Activated CD4-positive, alpha-beta T cell treated with anti-CD3 and anti-CD28 coated beads, Interleukin-2, amount 50 U/mL, for 24 hours (primary cell): ENCODE measurements around the gene VPS16.
"Not testable (repeated sequence)": the region's sequence is repeated elsewhere in the genome, so short reads cannot be mapped to it uniquely, and the experiment has no call there.

Experiments
- DNase-seq, 2 donors: peaks; one replicate each; pipeline ENCODE4 v3.0.0-alpha.2; 2020; ENCODE audit warnings: low read depth in 1 of 2, low spot score in 1 of 2

Gene VPS16

DNA sequence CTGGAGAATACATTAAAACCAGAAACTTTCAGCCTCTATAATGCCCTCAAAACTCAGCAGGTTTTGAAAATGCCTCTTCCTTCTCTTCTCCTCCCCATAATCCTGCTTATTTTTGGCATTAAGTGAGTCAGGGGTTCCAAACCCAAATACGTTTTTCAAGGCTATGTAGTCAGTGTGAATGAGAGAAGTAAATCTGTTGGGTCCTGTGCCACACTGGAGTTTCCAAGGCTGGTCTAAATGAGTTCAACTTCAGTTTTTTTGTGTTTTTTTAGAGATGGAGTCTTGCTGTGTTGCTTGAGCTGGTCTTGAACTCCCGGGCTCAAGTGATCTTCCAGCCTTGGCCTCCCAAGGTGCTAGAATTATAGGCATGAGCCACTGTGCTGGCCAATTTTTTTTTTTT is 53.7 kb downstream of the VPS16 start:
- no peak for DNase-seq

DNA sequence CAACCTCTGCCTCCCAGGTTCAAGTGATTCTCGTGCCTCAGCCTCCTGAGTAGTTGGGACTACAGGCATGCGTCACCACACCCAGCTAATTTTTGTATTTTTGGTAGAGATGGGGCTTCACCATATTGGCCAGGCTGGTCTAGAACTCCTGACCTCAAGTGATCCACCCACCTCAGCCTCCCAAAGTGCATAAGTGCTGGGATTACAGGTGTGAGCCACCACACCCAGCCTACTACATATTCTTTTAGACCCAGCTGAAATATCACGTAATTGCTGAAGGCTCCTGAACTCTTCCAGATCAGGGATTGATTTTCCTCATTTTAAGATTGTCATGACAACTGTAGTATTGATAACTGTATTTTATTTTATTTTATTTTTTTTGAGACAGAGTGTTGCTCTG is 54.6 kb downstream of the VPS16 start:
- DNase-seq: not testable (repeated sequence)

DNA sequence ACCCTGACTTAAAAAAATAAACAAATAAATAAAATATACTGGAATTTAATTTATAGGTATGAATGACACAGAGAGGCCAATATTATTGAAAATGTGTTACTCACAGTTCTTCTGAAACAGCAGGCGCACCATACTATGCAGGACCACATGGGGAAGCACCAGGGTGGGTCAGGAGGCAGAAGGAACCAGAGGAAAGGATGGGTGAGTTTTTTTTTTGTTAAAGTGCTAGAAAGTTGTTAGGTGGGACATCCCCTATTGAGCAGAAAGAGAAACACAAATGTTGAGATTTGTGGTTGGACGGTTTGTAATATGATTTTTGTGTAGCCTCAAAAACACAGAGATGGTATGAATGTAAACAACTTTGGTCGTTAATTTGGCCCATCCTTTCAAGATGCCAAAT is 58.7 kb downstream of the VPS16 start:
- DNase-seq: no peak

DNA sequence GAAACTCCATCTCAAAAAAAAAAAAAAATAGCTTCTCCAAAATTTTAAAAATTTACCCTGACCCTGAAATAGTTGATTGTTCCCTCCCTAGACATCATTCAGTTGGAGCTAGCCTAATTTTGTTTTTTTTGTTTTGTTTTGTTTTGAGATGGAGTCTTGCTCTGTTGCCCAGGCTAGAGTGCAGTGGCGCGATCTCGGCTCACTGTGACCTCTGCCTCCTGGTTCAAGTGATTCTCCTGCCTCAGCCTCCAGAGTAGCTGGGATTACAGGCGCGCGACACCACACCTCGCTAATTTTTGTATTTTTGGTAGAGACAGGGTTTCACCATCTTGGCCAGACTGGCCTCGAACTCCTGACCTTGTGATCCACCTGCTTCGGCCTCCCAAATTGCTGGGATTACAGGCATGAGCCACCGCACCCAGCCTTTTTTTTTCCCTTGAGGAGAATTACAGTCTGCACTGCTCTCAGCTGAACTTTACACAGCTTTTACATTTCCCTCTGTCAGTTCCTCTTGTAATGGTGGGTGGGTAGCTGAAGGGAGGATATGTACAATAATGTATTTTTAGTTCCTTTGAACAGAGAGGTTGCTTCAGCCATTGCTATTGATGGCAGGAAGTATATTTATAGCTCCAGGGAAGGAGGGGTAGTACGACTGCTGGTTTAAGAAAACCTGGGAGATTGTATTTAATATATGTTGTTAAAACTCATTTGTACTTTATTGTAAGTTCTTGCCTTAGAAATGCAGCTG is 60.5 kb downstream of the VPS16 start:
- DNase-seq: no peak

DNA sequence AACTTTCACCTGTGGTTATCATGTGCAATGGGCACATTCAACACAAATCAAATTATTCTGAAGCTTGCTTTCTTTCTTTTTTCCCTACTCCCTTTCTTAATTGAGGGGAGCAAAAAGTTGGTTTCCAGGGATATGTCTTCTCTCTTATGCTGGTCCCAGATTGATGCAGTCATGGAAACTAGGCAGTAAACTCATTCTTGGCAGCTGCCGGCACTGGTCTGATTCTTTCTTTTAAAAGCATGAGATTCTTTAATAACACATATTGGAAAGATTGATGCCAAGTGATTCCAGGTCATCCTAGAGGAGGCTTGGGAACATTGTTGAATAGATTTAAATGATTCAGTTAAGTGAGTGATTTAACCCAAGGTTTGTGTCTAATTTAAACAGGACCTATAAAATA is 61.7 kb downstream of the VPS16 start:
- no peak for DNase-seq

DNA sequence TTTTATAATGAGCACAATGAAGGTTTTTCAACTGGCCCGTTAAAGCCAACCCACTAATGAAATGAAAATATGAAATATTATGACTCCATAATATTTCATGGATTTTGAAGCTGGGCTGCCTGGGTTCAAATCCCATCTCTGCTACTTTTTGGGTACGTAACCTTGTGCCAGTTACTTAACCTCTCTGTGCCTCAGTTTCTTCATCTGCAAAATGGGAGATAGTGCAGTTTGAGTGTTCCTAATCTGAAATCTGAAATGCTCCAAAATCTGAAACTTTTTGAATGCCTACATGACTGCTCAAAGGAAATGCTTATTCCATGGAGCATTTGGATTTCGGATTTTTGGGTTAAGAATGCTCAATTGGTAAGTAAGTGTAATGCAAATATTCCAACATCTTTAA is 62.3 kb downstream of the VPS16 start:
- DNase-seq: no peak

DNA sequence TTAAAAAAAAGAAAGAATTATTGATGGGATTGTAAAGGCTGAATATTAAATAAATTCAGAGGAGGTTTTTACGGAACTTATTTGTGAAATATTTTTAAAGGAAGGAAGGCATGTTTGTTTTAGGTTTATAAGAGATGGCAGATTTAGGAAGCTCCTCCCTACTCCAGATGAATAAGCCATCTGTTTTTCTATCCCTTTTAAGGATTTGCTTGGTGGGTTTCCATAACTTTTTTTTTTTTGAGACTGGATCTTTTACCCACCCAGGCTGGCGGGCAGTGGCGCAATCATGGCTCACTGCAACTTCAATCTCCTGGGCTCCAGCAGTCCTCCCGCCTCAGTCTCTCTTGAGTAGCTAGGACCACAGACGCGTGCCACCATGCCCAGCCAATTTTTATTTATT is 63.1 kb downstream of the VPS16 start:
- no peak for DNase-seq

DNA sequence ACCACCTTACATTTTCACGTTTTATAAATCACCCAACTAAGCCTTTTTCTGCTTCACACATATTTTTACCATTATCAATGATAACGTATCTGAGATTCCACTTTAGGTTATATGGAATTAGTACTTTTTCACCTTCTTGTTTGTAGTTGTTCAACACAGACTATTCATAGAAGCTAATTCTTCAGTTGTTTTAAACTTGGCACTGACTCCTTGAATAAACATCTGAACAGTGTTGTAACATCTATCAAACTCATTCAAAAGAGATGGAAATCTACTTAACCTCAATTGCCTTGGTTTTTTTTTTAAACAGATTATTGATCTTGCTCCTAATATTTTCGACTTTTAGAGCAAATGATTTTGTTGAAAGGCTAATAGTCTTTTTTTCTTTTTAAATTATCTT is 67.0 kb downstream of the VPS16 start:
- DNase-seq: no peak

DNA sequence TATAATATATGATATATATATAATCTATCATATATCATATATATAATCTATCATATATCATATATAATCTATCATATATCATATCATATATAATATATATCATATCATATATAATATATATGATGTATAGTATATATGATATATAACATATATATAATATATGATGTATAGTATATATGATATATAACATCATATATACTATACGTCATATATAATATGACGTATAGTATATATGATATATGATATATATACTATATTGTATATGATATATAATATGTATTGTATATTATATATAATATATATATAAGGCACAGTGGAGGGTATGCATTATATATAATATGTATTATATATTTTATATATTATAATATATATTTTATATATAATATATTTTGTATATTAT is 69.4 kb downstream of the VPS16 start:
- DNase-seq: no peak

DNA sequence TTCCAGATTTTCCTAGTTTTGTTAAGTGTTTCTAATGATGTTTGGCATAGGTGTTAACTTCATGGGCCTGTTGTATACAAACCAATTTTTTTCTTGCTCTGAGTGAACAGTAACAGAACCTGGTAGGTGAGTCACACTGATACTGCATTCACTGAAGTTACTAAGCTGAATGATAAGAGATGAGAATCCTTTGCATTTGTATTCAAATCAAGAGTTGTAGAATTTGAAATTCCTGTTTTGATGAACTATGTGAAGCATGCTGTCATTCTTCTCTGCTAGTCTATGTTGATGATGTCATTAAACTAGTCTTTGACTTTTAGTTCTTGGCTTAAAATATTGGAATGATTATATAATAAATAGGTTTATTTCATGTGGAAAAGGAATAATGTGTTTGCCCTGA is 70.7 kb downstream of the VPS16 start:
- DNase-seq: no peak

DNA sequence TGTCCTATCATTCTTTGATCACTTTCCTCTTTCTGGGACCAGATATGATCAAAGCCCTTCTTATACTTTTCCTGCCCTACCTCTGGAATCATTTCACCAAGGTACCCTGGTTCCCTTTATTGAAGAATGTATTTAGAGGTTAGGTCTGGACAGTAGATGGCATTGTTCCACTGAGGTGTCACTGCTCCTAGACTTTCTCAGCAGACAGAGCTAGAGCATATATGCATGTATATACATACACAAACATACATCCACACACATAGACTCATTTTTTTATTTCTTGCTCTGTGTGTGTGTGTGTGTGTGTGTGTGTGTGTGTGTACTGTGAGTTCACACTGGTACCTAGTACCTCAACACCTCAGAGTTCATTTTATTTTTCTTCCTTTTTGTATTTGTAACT is 73.6 kb downstream of the VPS16 start:
- no peak for DNase-seq
